Fibroblast of lung (primary cell): ENCODE results near the gene PTPRF.

Experiments used
- CTCF ChIP-seq, 2 donors: IDR thresholded peaks in 1 of 2; conservative IDR thresholded peaks in 1 of 2; 1 replicate in 1 of 2; 2 replicates in 1 of 2; pipeline ENCODE4 v1.5.1; 2011 to 2012; ENCODE audit warnings: low read length in 2 of 2, control low read depth in 1 of 2, inconsistent platforms in 1 of 2, low read depth in 1 of 2, mild to moderate bottlenecking in 1 of 2
- EZH2 ChIP-seq: IDR thresholded peaks from 2 replicates; pipeline ENCODE4 v1.5.1; 2012; ENCODE audit warnings: low read length, control low read depth, mild to moderate bottlenecking; ENCODE audit errors: missing control alignments

GRCh38 chr1:43540653-43541071 lies 10.0 kb downstream of the PTPRF start:
- no peak for TF ChIP-seq CTCF (conservative IDR thresholded peaks at IDR 0.05 in 1 of 2, IDR thresholded peaks at IDR 0.05 in 1 of 2; ENCODE audit: low read depth in 1 of 2, low read length in 2 of 2)
- no peak for TF ChIP-seq EZH2
